Endothelial cell (in vitro differentiated cells): Measurements from ENCODE around the gene PPME1. TPM values are rescaled to one million over a fixed set of nuclear protein-coding genes. Genes with fewer than 3 reads are reported as not detected.

Experiments used
- DNase-seq: peaks from one replicate; pipeline ENCODE4 v3.0.0; 2021; ENCODE audit warnings: low spot score
- H3K27ac Mint-ChIP-seq: one replicate; pipeline ENCODE4 v1.8.0; 2021; ENCODE audit warnings: mixed read lengths, inconsistent platforms; ENCODE audit not compliant: unreplicated experiment
- H3K27me3 Mint-ChIP-seq: one replicate; pipeline ENCODE4 v1.8.0; 2021; ENCODE audit warnings: mild to moderate bottlenecking, moderate library complexity, mixed read lengths, inconsistent platforms; ENCODE audit not compliant: unreplicated experiment
- H3K36me3 Mint-ChIP-seq: one replicate; pipeline ENCODE4 v1.8.0; 2021; ENCODE audit warnings: mild to moderate bottlenecking, low read depth, mixed read lengths, inconsistent platforms; ENCODE audit not compliant: unreplicated experiment
- H3K4me1 Mint-ChIP-seq: one replicate; pipeline ENCODE4 v1.8.0; 2021; ENCODE audit warnings: mild to moderate bottlenecking, mixed read lengths, inconsistent platforms; ENCODE audit not compliant: unreplicated experiment
- H3K4me3 Mint-ChIP-seq: one replicate; pipeline ENCODE4 v1.8.0; 2021; ENCODE audit warnings: mild to moderate bottlenecking, mixed read lengths, inconsistent platforms; ENCODE audit not compliant: unreplicated experiment
- H3K9me3 Mint-ChIP-seq: one replicate; pipeline ENCODE4 v1.8.0; 2021; ENCODE audit warnings: mixed read lengths, inconsistent platforms; ENCODE audit not compliant: unreplicated experiment
- total RNA-seq: library from RNA; stranded (reverse); fragmentation: NEBNext Ultra II Directional; extraction: Animal tissue kit (Norgen Biotek cat#: 25700); gene quantifications from one replicate; pipeline ENCODE4 v1.2.1, GENCODE V29; 2021; ENCODE audit not compliant: unreplicated experiment
- TF ChIP-seq, protein P1 (sequence below): fragments of 200-600 bp; sonication (generic); IDR thresholded peaks from one replicate; pipeline ENCODE4 v1.5.0; 2021; ENCODE audit warnings: antibody characterized with exemption; ENCODE audit not compliant: unreplicated experiment

The PPME1 gene
- total RNA-seq, 1 donor from 2014 or later, result 27.2 TPM

DNA sequence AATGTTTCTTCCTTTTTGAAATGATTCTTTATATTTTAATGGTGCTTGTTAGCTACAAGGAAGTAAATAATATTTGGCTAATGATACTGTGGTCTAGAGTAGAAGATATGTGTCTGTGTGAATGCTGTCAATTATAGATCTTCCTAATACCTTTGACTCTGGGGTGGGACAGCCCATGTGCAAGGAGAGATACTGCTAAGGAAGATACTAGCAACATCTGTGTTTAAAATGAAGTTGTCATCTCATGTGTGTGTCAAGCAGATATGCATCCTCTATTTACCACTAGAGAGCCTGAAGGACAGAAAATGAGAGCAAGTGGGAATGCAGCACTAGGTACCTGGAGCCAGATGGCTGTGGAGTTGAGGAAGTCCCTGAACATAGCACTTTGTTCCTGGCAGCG is 34.1 kb downstream of the PPME1 start:
- no peak overlapping the region for H3K4me3 Mint-ChIP-seq
- H3K36me3 Mint-ChIP-seq, result no peaks in the 10 kb centered on the region
- H3K27me3 Mint-ChIP-seq, result no peaks in the 10 kb centered on the region
- TF ChIP-seq, protein P1, sequence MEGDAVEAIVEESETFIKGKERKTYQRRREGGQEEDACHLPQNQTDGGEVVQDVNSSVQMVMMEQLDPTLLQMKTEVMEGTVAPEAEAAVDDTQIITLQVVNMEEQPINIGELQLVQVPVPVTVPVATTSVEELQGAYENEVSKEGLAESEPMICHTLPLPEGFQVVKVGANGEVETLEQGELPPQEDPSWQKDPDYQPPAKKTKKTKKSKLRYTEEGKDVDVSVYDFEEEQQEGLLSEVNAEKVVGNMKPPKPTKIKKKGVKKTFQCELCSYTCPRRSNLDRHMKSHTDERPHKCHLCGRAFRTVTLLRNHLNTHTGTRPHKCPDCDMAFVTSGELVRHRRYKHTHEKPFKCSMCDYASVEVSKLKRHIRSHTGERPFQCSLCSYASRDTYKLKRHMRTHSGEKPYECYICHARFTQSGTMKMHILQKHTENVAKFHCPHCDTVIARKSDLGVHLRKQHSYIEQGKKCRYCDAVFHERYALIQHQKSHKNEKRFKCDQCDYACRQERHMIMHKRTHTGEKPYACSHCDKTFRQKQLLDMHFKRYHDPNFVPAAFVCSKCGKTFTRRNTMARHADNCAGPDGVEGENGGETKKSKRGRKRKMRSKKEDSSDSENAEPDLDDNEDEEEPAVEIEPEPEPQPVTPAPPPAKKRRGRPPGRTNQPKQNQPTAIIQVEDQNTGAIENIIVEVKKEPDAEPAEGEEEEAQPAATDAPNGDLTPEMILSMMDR, result no peak
- H3K27ac Mint-ChIP-seq, result no peak overlapping the region
- H3K4me1 Mint-ChIP-seq, result no peaks in the 10 kb centered on the region
- DNase-seq, result no peak
- no peaks in the 10 kb centered on the region for H3K9me3 Mint-ChIP-seq

DNA sequence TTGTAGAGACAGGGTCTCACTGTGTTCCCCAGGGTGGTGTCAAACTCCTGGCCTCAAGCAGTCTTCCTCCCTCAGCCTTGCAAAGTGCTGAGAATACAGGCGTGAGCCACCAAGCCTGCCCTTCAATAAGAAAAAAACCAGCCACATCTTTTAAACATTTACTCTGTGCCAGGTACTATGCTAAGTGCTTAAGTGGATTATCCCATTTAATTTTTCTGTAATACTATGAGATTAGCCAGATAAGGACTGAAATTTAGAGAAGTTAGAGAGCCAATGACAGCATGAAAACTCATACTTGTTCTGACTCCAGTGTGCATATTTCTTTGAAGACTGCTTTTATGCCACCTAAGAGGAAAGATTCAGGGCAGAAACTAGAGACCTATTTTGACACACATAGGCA is 35.7 kb downstream of the PPME1 start:
- H3K27me3 Mint-ChIP-seq, result no peaks in the 10 kb centered on the region
- H3K27ac Mint-ChIP-seq, result no peak overlapping the region
- no peaks in the 10 kb centered on the region for H3K9me3 Mint-ChIP-seq
- no peak for DNase-seq
- TF ChIP-seq, protein P1, result no peak
- no peak overlapping the region for H3K4me3 Mint-ChIP-seq
- H3K4me1 Mint-ChIP-seq, result no peaks in the 10 kb centered on the region
- peaks cover under 1% of the 10 kb centered on the region for H3K36me3 Mint-ChIP-seq

DNA sequence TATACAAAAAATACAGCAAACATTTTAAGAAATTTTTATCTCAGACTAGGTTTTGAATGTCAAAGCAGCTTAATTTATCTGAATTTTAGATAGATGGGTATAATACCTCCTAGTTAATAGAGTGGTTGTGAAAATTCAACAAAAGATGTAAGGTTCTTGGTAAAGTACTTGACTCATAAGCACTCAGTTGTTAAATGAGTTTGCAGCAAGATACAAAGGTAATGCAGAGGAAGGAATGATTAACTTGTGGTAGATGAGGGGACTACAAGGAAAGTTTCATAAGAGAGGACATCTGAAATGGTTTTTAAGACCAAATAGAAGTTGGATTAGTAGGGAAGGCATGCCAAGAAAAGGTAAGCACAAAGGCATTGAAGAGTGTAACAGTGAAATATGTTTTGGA is 37.4 kb downstream of the PPME1 start:
- Mint-ChIP-seq H3K36me3 (peaks cover 4% of the 10 kb centered on the region), H3K27ac (no peak overlapping the region), H3K4me3 (no peak overlapping the region), H3K4me1 (no peaks in the 10 kb centered on the region), H3K27me3 (no peaks in the 10 kb centered on the region), H3K9me3 (no peaks in the 10 kb centered on the region)
- no peak for DNase-seq
- TF ChIP-seq, protein P1, result no peak

DNA sequence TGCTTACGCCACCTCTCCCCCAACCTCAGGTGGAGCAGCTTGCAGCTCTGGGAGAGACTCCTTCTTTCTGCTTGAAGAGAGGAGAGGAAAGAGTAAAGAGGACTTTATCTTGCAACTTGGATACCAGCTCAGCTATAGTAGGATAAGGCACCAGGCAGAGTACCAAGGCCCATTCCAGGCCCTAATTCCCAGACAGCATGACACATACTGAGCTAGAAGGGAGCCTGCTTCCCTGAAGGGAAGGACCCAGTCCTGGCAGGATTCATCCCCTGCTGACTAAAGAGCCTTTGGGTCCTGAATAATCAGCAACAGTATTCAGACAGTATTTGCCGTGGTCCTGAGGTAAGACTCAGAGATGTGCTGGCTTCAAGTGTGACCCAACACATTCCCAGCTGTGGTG is 41.4 kb downstream of the PPME1 start:
- DNase-seq, result no peak
- no peaks in the 10 kb centered on the region for H3K9me3 Mint-ChIP-seq
- peaks cover 4% of the 10 kb centered on the region for H3K36me3 Mint-ChIP-seq
- no peaks in the 10 kb centered on the region for H3K4me1 Mint-ChIP-seq
- TF ChIP-seq, protein P1, result no peak
- no peak overlapping the region for H3K4me3 Mint-ChIP-seq
- no peaks in the 10 kb centered on the region for H3K27me3 Mint-ChIP-seq
- no peak overlapping the region for H3K27ac Mint-ChIP-seq

DNA sequence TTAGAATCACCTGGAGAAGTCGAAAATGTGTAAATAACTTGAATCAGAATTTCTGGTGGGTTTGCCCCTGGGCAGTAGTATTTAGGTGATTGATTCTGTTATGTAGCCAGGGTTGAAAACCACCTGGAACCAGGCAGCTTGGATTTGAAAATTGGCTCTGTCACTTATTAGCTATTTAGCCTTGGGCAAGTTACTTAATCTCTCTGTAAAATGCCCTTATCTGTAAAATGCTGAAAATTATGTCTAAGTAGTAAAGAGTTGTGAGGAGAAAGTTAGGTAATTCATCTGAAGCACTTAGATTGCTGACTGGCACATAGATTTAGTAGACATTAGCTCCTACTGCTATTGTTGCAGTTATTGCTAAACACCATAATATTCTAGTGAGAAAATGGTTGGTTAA is 49.3 kb downstream of the PPME1 start:
- Mint-ChIP-seq H3K4me1 (peaks cover 2% of the 10 kb centered on the region), H3K27ac (no peak overlapping the region), H3K4me3 (no peak overlapping the region), H3K27me3 (no peaks in the 10 kb centered on the region), H3K36me3 (no peaks in the 10 kb centered on the region), H3K9me3 (no peaks in the 10 kb centered on the region)
- TF ChIP-seq, protein P1, result no peak
- DNase-seq, result no peak
